GM21390 (cell line): Measurements from ENCODE around the gene APOL2.
"Not testable (repeated sequence)": the region's sequence is repeated elsewhere in the genome, so short reads cannot be mapped to it uniquely, and the experiment has no call there.

ENCODE experiments used
- ATAC-seq: cut with Tn5 transposase; IDR thresholded peaks from one replicate; pipeline ENCODE4 v1.9.1; 2021; ENCODE audit not compliant: unreplicated experiment

APOL2 gene

DNA sequence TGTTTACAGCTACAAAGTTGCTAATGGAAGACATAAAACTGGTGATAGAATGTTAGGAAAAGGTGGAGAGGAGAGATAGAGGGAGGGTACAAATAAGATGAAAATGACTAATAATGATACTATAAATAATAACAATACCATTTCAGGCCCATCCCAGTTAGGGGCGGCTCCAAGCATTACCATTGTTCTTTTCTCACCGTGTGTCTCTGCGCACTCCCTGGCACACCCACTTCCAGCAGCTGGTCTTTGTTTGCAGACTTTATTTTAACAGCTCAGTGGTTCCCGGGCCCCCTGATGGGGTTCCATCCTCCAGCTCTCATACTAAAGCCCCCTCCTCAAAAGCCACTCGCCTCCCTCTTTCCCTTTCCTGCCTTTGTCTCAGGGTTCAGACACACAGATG is 38.3 kb downstream of the APOL2 start:
- ATAC-seq: not testable (repeated sequence)

GRCh38 chr22:36199001-36199551 is 40.3 kb downstream of the APOL2 start:
- no peak for ATAC-seq

- ATAC-seq: no peak
These were observed 40.8 kb downstream of the APOL2 start for GRCh38 chr22:36198536-36198935.

DNA sequence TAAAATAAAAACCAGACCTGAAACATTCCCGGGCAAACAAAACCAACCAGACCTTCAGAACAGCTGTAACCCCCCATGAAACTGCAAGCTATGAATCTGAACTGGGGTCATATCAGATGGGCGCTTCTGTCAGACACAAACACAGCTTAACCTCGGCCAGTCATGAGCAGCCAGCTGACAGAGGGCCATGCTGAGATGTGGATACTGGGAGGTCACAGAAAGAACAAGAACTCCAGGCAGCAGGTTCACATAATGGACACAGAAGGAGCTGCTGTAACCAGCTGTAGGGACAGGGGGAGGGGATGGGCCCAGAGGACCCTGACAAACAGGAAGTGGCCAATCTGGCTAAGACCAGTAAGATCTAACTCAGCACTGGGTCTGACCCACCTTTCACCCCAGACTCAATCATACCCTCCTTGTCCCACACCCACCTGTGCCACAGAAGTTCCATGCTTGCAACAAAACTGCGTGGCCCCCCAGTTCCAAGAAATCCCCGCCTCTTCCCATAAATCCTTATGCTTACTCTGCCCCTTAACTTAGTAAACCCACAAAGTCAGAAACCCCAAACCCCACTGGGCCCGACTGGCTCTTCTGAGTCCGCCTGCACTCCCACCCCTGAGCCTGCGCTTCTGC is 41.7 kb downstream of the APOL2 start:
- no peak for ATAC-seq

- ATAC-seq: no peak
These were observed 42.3 kb downstream of the APOL2 start for GRCh38 chr22:36197065-36197440.

GRCh38 chr22:36196254-36197064 is 42.9 kb downstream of the APOL2 start:
- no peak for ATAC-seq

GRCh38 chr22:36194971-36195370 is 44.4 kb downstream of the APOL2 start:
- no peak for ATAC-seq

GRCh38 chr22:36194385-36194784 is 44.9 kb downstream of the APOL2 start:
- ATAC-seq: no peak

GRCh38 chr22:36193577-36193976 is 45.8 kb downstream of the APOL2 start:
- ATAC-seq: no peak

GRCh38 chr22:36193171-36193570 is 46.2 kb downstream of the APOL2 start:
- no peak for ATAC-seq

DNA sequence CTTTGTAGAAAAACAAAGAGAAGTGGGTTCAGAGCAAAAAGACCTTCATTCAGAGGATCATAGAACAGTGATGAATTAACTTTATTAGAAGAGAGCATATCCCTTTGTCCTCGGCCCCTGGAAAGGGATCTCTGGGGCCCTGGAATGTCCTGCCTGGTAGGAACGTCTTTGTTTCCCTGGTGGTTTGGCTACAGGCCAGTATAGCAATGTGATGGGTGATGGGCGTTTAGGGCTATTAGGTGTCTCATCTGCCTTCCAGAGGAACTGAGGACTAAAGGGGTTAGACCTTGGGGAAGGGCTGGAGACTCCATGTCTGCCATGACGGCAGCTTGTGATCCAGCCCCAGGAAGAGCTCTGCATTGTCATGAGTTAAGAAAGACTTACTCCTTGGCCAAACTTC is 46.8 kb downstream of the APOL2 start:
- ATAC-seq: no peak

DNA sequence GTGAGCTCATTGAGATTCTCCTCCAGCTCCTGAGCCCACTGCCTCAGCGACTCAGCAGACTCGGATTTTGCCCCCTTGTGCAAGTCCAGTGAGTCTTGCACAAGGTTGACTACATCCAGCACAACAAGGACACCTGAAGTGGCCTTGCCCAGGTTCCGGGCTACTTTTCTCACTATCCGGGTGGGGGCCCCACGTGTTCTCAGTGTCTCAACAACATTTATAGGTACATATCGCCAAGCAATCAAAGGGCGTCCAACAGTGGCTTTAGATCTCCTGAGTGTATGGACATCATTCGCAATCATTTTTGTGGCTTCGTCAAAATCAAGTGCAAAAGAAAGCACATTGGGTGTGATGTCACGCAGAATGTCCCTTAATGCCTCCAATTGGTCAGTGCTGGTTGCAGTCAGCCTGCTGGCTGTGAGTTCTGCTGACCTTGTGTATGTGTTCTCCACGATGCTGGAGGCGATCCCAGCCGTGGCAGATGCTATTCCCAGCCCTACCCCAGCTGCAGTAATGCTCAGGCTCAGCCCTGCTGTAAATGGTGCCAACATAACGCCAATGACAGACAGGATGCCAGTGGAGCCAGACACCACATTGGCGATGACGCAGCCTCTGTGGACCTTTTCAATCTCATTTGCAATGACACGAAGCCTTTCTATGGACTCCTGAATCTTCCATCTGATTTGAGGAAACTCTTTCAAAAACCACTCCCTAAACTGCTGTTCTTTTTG is 48.1 kb downstream of the APOL2 start:
- ATAC-seq: no peak

- ATAC-seq: not testable (repeated sequence)
These were observed 51.5 kb downstream of the APOL2 start for GRCh38 chr22:36187862-36188261.

- ATAC-seq: no peak
These were observed 53.3 kb downstream of the APOL2 start for GRCh38 chr22:36185828-36186624.

GRCh38 chr22:36184433-36185025 is 54.8 kb downstream of the APOL2 start:
- no peak for ATAC-seq

DNA sequence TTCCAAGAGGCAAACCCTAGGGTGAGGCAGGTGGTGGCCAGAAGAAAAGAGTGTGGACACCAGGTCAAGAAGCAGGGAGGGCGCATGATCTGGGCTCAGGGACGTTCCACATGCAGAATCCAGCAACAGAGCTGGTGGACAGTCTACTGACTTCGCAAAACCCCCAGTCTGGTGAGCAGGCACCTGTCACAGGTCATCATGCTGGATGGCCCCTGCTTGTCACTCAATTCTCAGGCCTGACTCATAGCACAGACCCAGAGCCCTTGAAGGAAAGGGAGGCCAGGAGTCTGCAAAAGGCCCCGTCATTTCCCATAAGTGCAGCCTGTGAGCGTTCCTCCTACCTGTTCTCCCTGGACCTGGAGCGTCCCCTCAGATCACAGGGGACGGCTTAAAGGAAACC is 55.9 kb downstream of the APOL2 start:
- no peak for ATAC-seq

- no peak for ATAC-seq
These were observed 56.5 kb downstream of the APOL2 start for GRCh38 chr22:36182857-36183256.

DNA sequence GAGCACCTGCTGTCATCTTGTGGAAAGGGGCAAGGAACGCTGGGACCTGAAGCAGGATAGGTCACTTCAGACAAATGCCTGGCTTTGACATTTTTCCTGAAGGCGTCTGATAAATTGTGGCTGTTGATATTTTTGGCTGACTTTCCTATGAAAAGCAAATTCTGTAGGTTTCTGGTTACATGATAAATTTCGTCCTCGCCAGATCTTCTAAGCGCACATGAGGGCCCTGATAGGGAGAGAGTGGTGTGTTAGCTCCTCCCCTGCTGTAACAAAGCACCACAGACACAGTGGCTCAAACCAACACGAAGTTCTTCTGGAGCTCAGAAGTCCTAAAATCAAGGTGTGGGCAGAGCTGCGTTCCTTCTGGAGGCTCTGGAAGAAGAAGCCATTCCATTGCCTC is 57.3 kb downstream of the APOL2 start:
- ATAC-seq: no peak

DNA sequence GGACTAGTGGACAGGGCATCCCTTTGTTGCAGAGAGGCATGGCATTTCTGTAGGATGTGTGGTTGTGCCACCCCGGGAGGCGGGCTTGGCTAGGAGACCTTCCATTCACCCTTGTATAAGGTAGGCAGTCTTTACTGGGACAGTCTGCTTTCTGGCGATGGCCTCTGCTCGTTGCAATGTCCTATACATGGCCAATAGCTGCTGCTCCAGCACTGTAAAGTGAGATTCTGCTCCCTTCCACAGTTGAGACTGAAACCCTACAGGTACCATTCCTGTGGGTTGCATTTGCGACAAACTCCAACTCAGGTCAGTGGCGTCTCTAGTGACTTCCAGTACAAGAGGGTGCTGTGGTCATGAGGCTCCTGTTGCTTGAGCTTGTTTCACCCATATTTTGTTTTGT is 58.4 kb downstream of the APOL2 start:
- no peak for ATAC-seq

DNA sequence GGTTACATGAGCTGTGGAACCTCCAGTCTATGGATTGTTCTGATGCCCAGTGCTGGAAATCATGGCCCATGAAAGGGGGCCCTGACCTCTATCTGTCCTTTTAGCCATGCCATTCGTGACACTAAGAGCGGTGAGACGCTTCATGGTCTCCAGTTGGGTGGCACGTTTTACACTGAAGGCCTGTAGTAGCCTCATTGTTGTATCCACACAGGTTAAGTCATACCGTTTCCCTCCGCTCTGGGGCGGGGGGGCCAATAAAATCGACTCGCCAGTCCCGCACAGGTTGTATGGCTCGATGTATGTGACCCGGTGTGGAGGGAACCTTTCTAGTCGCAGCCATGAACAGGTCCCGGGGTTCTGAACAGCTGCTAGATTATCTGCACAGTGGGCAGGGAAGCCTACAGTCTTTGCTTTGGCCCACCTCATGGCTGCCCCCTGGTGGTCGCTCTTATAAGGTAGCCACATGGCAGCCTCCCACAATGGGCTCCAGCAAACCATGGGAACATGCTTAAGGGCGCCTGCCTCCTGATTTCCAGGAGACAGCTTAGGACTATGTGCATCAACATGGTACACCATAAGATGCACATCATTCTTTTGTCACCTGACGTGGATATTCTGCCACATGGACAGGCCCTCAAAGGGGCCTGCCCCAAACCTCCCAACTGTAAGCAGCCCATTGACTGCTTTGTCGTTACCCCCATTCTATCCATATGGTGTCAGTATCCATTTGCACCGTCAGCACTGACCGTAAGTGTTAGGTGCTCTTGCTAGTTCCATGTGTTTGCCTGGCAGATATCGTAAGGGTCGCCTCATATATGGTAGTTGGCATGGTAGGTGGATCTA is 59.1 kb downstream of the APOL2 start:
- no peak for ATAC-seq
